Hindlimb muscle (tissue), 1 donor: ENCODE measurements around the gene PHTF2. TPM values are rescaled to one million over a fixed set of nuclear protein-coding genes. Genes with fewer than 3 reads are reported as not detected.
A peak's percentile ranks its signal among the peaks of the same experiment; 100 is the strongest.

Experiments used
- DNase-seq: peaks from one replicate; pipeline ENCODE4 v3.0.0-alpha.2; 2013
- polyA plus RNA-seq: library from polyadenylated mRNA; unstranded; fragments of 120-200 nt; gene quantifications from one replicate; pipeline ENCODE4 v1.2.1, GENCODE V29; 2013; ENCODE audit not compliant: insufficient read length

Gene PHTF2
- polyA plus RNA-seq, 1 donor, result 15.3 TPM

- no peak for DNase-seq
Observed at GRCh38 chr7:77796109-77796508, 2.5 kb upstream of the PHTF2 start.

DNA sequence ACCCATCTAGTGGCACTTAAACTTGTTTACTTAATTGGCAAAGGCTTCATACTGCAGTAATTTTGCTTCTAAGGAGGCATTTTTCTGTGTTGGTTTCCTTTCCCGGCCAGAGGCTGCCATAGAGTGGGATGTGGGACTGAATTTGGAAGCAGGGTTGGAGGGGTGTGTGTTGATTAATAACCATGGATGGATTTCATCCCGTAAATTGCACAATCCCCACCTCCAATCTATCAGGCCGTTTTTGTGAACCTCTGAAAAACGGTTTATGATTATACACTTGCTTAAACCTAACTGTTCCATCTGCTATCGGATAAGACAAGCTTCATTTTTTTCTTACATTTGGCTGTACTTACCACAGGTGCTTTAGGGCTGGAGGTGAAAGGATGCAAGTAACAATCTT lies 1.6 kb upstream of the PHTF2 start:
- no peak for DNase-seq

- DNase-seq, result peak; percentile 73
Observed at GRCh38 chr7:77797734-77798393, 709 bp upstream of the PHTF2 start.

- DNase-seq, result peak; percentile 49
Observed at GRCh38 chr7:77799078-77799964, 748 bp downstream of the PHTF2 start.

GRCh38 chr7:77800158-77800557 lies 1.6 kb downstream of the PHTF2 start:
- DNase-seq, result no peak

GRCh38 chr7:77800730-77801129 lies 2.2 kb downstream of the PHTF2 start:
- DNase-seq, result no peak

DNA sequence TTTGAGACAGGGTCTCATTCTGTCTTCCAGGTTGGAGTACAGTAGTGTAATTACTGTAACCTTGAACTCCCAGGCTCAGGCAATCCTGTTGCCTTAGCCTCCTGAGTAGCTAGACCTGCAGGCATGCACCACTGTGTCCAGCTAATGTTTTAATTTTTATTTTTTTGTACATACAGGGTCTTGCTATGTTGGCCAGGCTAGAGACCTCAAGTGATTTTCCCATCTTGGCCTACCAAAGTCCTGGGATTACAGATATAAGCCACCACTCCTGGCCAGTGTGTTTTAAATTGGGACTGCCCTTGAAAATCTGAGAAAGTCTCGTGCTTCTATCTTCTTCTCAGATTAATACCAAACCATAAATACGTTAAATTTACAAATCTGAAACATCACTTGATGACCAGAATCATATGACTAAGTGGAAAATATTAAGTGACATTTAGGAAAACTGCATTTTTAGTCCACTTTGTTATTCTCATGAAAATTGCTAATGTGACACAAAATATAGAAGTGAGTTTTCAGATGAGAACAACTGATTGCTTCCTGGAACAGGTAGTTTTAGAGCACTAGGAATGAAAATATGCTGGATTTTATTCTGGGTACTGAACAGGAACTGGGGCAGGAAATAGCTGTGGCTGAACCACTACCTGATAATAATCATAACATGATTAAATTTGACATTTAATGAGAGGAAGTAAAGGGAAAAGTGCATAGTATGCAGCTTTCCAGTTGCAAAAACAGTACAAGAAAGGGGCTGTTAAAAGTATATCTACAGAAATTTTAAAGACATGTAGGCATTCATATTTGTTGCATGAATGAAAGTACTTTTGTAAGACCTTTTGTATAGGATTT lies 4.2 kb downstream of the PHTF2 start:
- no peak for DNase-seq

DNA sequence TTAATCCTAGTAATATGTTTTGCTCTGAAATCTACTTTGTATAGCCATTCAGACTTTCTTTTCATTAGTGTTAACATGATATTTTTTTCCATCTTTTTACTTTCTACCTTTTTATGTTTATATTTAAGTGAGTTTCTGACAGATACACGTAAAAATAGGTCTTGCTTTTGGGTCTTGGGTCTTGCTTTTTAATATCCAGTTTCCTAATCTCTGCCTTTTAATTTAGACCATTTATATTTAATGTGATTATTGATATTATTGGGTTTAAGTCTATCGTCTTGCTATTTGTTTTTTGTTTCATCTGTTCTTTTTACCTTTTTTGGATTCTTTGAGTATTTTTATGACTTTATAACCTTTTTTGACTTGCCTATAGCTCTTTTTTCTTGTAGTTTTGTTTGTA lies 7.9 kb downstream of the PHTF2 start:
- no peak for DNase-seq

GRCh38 chr7:77808517-77808916 lies 9.9 kb downstream of the PHTF2 start:
- no peak for DNase-seq

GRCh38 chr7:77811516-77812289 lies 13.1 kb downstream of the PHTF2 start:
- no peak for DNase-seq

DNA sequence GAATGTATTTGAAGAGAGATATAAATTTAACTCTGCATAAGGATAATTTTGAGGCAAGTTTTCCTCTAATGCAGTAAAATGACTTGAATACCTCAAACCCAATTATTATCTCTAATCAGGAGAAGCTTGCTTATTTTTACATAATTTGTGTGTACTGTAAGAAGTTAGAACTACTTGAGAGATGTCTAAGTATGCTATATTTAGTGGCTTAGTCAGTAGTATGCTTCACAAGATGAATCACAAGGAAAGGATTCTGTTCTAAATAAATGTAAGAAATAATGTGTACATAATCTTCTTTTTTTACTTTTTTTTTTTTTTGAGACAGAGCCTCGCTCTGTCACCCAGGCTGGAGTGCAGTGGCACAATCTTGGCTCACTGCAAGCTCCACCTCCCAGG lies 13.7 kb downstream of the PHTF2 start:
- DNase-seq, result no peak

GRCh38 chr7:77813180-77813579 lies 14.6 kb downstream of the PHTF2 start:
- no peak for DNase-seq

DNA sequence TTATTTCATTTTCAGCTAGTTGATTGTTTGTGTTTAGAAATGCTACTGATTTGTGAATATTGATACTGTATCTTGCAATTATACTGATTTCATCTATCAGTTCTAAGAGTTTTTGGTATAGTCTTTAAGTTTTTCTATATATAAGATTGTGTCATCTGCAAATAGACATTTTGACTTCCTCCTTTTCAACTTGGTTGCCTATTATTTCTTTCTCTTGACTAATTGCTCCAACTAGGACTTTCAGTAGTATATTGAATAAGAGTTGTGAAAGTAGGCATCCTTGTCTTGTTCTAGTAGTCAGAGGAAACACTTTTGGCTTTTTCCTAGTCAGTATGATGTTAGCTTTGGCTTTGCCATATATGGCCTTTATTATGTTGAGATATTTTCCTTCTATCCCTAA lies 20.4 kb downstream of the PHTF2 start:
- no peak for DNase-seq

GRCh38 chr7:77820967-77821366 lies 22.4 kb downstream of the PHTF2 start:
- DNase-seq, result no peak

- DNase-seq, result no peak
Observed at GRCh38 chr7:77822269-77822668, 23.7 kb downstream of the PHTF2 start.

DNA sequence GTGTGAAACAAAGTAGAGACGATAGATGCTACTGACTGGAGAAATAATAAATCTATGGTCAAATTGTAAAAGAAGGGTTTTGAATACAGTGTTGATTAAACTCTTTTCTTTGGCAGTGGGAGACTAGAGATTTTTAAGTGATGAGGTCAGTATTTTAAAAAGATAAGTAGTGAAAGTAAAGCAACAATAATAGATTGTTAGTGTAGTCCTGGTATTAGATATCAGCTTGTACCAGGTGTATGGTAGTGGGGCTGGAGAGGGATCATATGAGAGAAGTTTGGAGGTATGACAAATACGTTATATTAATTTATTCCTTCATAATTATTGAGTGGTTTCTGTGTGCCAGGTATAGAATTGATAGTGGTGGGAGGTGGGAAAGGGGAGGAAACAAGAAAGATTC lies 25.2 kb downstream of the PHTF2 start:
- DNase-seq, result no peak

- no peak for DNase-seq
Observed at GRCh38 chr7:77824636-77825035, 26.1 kb downstream of the PHTF2 start.

- DNase-seq, result no peak
Observed at GRCh38 chr7:77825131-77825530, 26.6 kb downstream of the PHTF2 start.

- DNase-seq, result no peak
Observed at GRCh38 chr7:77826300-77826699, 27.7 kb downstream of the PHTF2 start.

GRCh38 chr7:77827999-77828398 lies 29.4 kb downstream of the PHTF2 start:
- no peak for DNase-seq

GRCh38 chr7:77830649-77831355 lies 32.2 kb downstream of the PHTF2 start:
- DNase-seq, result no peak

DNA sequence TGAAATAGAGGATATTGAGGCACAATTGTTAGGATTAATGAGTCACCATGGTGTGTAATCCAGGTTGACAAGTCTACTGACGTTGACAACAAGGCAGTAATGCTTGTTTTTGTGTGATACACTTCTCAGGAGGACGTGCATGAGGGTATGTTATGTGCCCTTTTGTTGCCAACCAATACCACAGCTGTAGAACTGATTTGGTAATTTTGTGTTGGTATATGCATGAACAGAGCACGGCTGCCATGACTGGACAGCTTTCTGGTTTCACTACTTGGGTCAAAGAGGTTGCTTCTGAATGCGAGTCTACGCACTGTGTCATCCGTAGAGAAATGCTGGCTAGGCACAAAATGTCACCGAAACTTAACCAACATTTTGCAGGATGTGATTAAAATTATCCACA lies 32.9 kb downstream of the PHTF2 start:
- DNase-seq, result no peak
